ENCODE measurements around the gene EYA4.

GRCh38 chr6:133436652-133437051 is 195.5 kb downstream of the EYA4 start:
- no peak for TF ChIP-seq CTCF (IDR thresholded peaks at IDR 0.05)
- no peak for TF ChIP-seq POLR2A (IDR thresholded peaks at IDR 0.05)
